Heart right ventricle (tissue), 16 donors: ENCODE results near the gene GVQW3. TPM values are rescaled to one million over a fixed set of nuclear protein-coding genes. Genes with fewer than 3 reads are reported as not detected.

Experiments used
- ATAC-seq, 8 donors: fragments of 200-7000 bp; cut with Tn5 transposase; one replicate each; pipeline ENCODE4 v1.9.1; 2020; ENCODE audit warnings: mild to moderate bottlenecking in 8 of 8, moderate library complexity in 8 of 8, moderate number of reproducible peaks in 1 of 8
- DNase-seq, 2 donors: peaks; one replicate each; pipeline ENCODE4 v3.0.0-alpha.2; 2020
- H3K27ac ChIP-seq, 10 donors: fragments of 200-600 bp; sonication (generic) in 2 of 10; one replicate each; pipeline versions ENCODE4 v1.5.0 to v1.8.0; 2020 to 2022; ENCODE audit warnings: mild to moderate bottlenecking in 3 of 10
- H3K27me3 ChIP-seq, 7 donors: fragments of 200-600 bp; one replicate each; pipeline ENCODE4 v1.8.0; 2021 to 2022; ENCODE audit warnings: mild to moderate bottlenecking in 2 of 7
- H3K36me3 ChIP-seq, 9 donors: fragments of 200-600 bp; sonication (generic) in 1 of 9; one replicate each; pipeline versions ENCODE4 v1.5.0 to v1.8.0; 2020 to 2022; ENCODE audit warnings: mild to moderate bottlenecking in 2 of 9
- H3K4me1 ChIP-seq, 9 donors: fragments of 200-600 bp; sonication (generic) in 1 of 9; one replicate each; pipeline versions ENCODE4 v1.5.0 to v1.8.0; 2020 to 2022; ENCODE audit warnings: mild to moderate bottlenecking in 4 of 9
- H3K4me3 ChIP-seq, 10 donors: fragments of 200-600 bp; sonication (generic) in 2 of 10; one replicate each; pipeline versions ENCODE4 v1.5.0 to v1.8.0; 2020 to 2022; ENCODE audit warnings: mild to moderate bottlenecking in 7 of 10, moderate library complexity in 2 of 10
- H3K9me3 ChIP-seq, 11 donors: fragments of 200-600 bp in 10 of 11; sonication (generic) in 2 of 11; one replicate each; pipeline versions ENCODE4 v1.5.0 to v1.8.0; 2013 to 2022; ENCODE audit warnings: mild to moderate bottlenecking in 2 of 11, control low read depth in 1 of 11, moderate library complexity in 1 of 11
- CTCF ChIP-seq, 9 donors: fragments of 200-600 bp; sonication (generic) in 2 of 9; IDR thresholded peaks; one replicate each; pipeline versions ENCODE4 v1.5.0 to v1.8.0; 2021 to 2022; ENCODE audit warnings: antibody characterized with exemption in 9 of 9, mild to moderate bottlenecking in 5 of 9, moderate library complexity in 1 of 9
- WGBS, 2 donors: extraction: QIAGEN DNeasy Blood & Tissue Kit; methylation state at CpG; one replicate each; pipeline ENCODE4 v1.1.7; 2013; ENCODE audit warnings: inconsistent platforms in 1 of 2; 5-methylcytosine and 5-hydroxymethylcytosine counted together
- intact Hi-C, 10 donors: fragments of 100-400 bp; cut with DNase I; formaldehyde crosslinking; loops; one replicate each; pipeline versions ENCODE4 v1.11.1 to v1.14.2; 2022
- polyA plus RNA-seq, 2 donors: library from polyadenylated mRNA; stranded (reverse); fragments of 200-250 nt; gene quantifications; one replicate each; pipeline ENCODE4 v1.2.3, GENCODE V29; 2013
- total RNA-seq, 10 donors: library from RNA; stranded (reverse); fragmentation: NEBNext Ultra II Directional in 3 of 10; extraction: Animal tissue kit (Norgen Biotek cat#: 25700) in 3 of 10; gene quantifications; one replicate each; pipeline versions ENCODE4 v1.2.1 to v1.2.4, GENCODE V29; 2021 to 2023
- donor health status: Arrhythmogenic right ventricular cardiomyopathy.
- donor health status: ischemic (EF 13 %, LVEDD 7.1; RV severe dilation, severe dysfunction).
- donor health status: healthy with polysubstance abuse.
- donor health status: DM: no; HTN: yes; CAD: no.
- donor health status: DM: no; HTN: no; CAD: no.
- donor health status: ischemic (EF 25% LVEDD 6.9; RV normal size, moderate dysfunction).
- donor health status: ischemic (EF 25% LVEDD 5.7; RV mildly dilated, moderate dysfunction).
- donor health status: healthy.
- donor health status: DM: yes; HTN: yes; CAD: no.
- donor health status: Ischemic cardiomyopathy.
- donor health status: ischemic (EF 35%, LVEDD 5.7; RV mildly dilated, moderate dysfunction).
- donor health status: nonischemic (EF 11% LVEDD 7.7; RV severe dilation, severe dysfunction).
- donor health status: DM: yes; HTN: yes; CAD: no.
- donor health status: PGD.
- donor health status: ischemic (EF 29% LVEDD 5.4; RV normal size, mild dysfunction).
- donor health status: nonischemic (EF 23%, LVEDD 6.1; RV moderate dilation, normal function).

Gene GVQW3
- total and polyA plus RNA-seq, 12 donors = 0.37 to 2.7 (median 1.6) TPM

- intact Hi-C loops = loop anchor here in 3 of 10 donors (10.0 kb wide), 3 partner anchors 64 to 244 kb away; partner anchors contain the start of genes GVQW3 (in 1 of the 3), THAP12 (in 1 of the 3) and WNT11 (in 1 of the 3)
These were observed 67.4 kb downstream of the GVQW3 start for GRCh38 chr11:76448506-76448905.

GRCh38 chr11:76453248-76453647 is 72.1 kb downstream of the GVQW3 start:
- H3K9me3 ChIP-seq = no peaks in the 10 kb centered on the region
- DNase-seq = no peak
- H3K36me3 ChIP-seq = peaks cover 0 to 100% (median 5%) of the 10 kb centered on the region in 9 donors
- H3K27me3 ChIP-seq = no peaks in the 10 kb centered on the region
- 86% methylated on average over 6 of the region's 6 CpGs for WGBS, 2 donors
- TF ChIP-seq CTCF (IDR thresholded peaks at IDR 0.05) = no peak
- no peak overlapping the region for H3K4me3 ChIP-seq
- no peaks in the 10 kb centered on the region for H3K4me1 ChIP-seq
- H3K27ac ChIP-seq = no peak overlapping the region
- intact Hi-C loops = no loop called here
- no peak for ATAC-seq

More at GRCh38 chr11:76448506-76448905, 67.4 kb downstream of the GVQW3 start:
- H3K9me3 ChIP-seq = no peaks in the 10 kb centered on the region
- DNase-seq (no peak), ATAC-seq (no peak)
- 45 to 48% methylated on average over 2 of the region's 2 CpGs for WGBS, 2 donors
- H3K36me3 ChIP-seq = peaks cover 0 to 69% (median 11%) of the 10 kb centered on the region in 9 donors
- no peak overlapping the region for H3K27ac ChIP-seq
- H3K4me1 ChIP-seq = peaks cover 0 to 18% (median 14%) of the 10 kb centered on the region in 9 donors
- H3K27me3 ChIP-seq = no peaks in the 10 kb centered on the region
- no peak overlapping the region for H3K4me3 ChIP-seq
- no peak for TF ChIP-seq CTCF (IDR thresholded peaks at IDR 0.05)

- H3K4me1 ChIP-seq = peaks cover 0 to 9% (median 5%) of the 10 kb centered on the region in 9 donors
- intact Hi-C loops = no loop called here
- H3K36me3 ChIP-seq = peaks cover 0 to 100% (median 4%) of the 10 kb centered on the region in 9 donors
- no peaks in the 10 kb centered on the region for H3K9me3 ChIP-seq
- ATAC-seq (no peak), DNase-seq (no peak)
- TF ChIP-seq CTCF (IDR thresholded peaks at IDR 0.05) = no peak
- 56 to 65% methylated on average over 2 of the region's 2 CpGs for WGBS, 2 donors
- no peak overlapping the region for H3K27ac ChIP-seq
- H3K27me3 ChIP-seq = no peaks in the 10 kb centered on the region
- H3K4me3 ChIP-seq = no peak overlapping the region
These were observed 74.2 kb downstream of the GVQW3 start for GRCh38 chr11:76455331-76455730.

GRCh38 chr11:76455931-76456330 is 74.8 kb downstream of the GVQW3 start:
- Histone ChIP-seq H3K27ac (no peak overlapping the region), H3K4me3 (no peak overlapping the region), H3K4me1 (peaks cover 0 to 10% (median 5%) of the 10 kb centered on the region in 9 donors), H3K9me3 (no peaks in the 10 kb centered on the region), H3K36me3 (peaks cover 0 to 100% (median 4%) of the 10 kb centered on the region in 9 donors), H3K27me3 (no peaks in the 10 kb centered on the region)
- ATAC-seq = no peak
- intact Hi-C loops = no loop called here
- no peak for DNase-seq
- TF ChIP-seq CTCF (IDR thresholded peaks at IDR 0.05) = no peak
